HG03066 (cell line): Measurements from ENCODE around the gene FBXW4.
A peak's percentile ranks its signal among the peaks of the same experiment; 100 is the strongest.

Source experiments
- ATAC-seq: cut with Tn5 transposase; IDR thresholded peaks from one replicate; pipeline ENCODE4 v1.9.1; 2021; ENCODE audit warnings: low read depth; ENCODE audit not compliant: unreplicated experiment

Gene FBXW4

DNA sequence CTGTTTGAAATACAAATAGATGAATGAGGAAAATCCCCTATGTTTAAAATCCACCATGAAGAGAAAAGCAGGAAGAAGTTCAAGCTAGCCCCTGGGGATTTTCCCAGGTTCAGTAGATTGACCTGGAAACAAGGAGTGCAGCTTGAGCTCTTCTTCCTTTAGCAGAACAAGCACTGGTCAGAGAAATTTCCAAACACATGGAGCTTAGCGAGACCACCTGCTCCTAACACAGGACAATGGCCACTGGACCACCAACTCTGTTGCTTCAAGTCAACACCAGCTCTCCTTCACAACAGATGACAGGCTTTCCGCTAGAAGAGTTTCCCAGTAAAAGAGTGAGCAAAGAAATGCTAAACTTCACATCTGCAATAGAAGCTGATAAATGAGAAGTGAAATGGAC is 9.4 kb upstream of the FBXW4 start:
- ATAC-seq: no peak

DNA sequence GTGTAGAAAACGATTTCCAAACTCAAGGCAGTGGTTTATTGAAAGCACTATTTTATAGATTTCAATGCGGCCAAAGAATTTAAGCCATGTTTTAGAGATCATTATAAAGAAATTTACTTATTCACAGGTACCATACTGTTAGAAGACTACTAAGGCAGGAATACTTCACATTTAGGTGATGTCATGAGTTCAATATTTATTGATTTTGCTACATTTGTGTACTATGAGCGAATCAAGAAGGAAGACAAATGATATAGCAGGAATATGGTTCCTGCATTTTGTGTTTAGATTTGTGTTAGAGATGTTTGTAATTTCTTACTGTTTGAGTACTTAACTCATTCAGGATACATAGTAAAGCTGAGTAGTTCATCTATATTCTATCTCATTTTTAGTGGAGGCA is 1.7 kb upstream of the FBXW4 start:
- ATAC-seq: no peak

DNA sequence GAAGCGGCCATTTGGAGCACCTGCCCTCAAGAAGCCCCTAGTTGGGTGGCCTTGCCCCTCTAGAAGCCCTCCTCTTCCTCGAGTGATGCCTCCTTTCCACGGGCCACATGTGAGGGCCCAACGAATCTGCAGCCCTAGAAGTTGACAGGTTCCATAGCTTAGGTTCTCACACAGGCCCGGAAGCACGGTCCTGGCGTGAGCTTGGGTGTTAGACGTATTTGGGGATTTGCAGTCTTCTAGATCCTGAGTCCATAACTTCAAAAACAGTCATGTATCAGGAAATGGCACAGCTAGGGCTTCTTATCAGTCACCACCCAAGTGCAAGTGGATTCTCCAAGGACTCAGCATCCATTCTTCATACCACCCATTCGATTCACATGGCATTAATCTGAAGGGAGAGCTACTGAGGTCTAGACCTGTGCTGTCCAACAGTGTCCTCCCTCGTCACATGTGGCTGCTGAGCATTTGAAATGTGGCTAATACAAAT is 477 bp upstream of the FBXW4 start:
- no peak for ATAC-seq

DNA sequence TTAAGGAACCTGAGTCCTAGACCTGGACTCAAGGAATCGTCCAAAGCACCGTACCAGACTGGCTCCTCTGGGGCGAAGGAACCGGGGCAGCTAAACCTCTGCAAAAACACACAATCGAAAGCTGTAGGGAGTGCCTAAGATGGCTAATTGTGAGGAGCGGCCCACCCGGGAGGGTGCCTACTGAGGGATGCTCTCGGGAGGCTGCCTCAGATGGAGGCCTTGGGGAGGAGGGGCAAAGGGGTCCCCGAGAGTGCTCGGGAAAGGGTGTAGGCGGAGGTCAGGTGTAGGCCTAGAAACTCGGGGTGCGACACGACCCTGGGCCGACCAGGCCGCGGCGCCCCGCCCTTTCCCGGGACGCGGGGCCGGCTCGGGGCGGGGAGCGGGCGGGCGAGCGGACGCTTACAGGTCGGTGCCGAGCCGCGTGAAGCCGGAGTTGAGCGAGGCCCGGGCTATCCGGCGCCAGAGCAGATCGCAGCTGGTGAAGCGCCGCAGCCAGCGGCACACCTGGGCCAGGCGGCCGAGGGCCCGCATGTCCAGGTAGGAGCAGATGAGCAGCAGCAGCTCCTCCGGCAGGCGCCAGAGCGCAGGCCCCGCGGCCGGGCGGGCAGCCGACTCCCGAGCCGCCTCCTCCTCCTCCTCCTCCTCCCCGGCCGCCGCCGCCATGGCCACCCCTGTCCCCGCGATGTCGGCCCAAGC is 844 bp downstream of the FBXW4 start:
- ATAC-seq: peak; percentile 62

DNA sequence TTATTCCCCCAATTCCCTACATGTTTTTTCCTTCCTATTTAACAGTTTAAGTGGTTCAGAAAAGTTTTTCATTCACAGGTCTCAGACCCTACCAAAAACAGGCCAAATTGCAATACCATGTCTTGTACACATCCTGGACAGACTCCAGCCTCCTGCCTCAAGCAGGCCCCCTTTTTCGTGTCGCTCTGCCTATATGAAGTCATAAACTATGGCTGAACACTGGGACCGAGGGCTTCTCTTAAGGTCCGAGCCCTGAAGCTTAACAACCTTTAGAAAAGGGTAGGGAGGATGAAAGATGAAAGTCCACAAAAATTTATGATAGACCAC is 1.4 kb downstream of the FBXW4 start:
- ATAC-seq: peak; percentile 19

DNA sequence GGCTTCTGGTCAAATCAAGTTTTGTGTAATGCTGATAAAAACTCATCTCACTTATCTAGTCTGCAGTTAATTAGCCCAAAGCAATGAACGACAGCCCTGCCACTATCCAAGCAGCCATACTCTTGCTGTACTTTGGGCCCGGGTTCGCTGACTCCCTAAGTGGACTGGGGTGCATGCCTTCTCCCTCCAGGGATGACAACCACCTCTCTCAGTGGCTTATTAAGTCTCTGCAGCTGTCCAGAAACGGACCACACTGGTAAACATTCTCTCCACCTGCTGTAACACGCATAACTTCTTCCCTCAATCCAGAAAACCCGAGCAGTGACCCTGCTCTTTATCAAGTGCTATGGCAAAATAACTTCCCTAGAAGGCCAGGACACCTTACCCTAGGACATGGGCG is 3.9 kb downstream of the FBXW4 start:
- ATAC-seq: no peak

DNA sequence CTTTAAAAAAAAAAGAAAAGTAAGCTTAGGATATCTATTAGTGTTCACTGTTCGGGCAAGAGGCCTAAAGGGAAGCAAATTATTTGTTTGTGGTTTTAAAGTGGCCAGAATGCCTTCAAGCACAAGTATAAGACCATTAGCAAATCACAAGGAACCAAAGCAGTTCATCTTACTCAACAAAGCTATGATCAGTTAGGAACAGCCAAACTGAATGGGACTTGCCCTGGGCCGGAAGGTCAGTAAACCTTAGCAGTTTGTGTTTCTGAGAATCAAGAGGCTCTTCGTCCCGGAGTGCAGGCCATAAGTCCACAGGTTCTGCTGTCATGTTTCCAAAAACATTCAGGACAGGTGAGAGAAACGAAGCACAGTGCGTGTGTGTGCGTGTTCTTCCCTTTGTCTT is 4.5 kb downstream of the FBXW4 start:
- ATAC-seq: no peak

DNA sequence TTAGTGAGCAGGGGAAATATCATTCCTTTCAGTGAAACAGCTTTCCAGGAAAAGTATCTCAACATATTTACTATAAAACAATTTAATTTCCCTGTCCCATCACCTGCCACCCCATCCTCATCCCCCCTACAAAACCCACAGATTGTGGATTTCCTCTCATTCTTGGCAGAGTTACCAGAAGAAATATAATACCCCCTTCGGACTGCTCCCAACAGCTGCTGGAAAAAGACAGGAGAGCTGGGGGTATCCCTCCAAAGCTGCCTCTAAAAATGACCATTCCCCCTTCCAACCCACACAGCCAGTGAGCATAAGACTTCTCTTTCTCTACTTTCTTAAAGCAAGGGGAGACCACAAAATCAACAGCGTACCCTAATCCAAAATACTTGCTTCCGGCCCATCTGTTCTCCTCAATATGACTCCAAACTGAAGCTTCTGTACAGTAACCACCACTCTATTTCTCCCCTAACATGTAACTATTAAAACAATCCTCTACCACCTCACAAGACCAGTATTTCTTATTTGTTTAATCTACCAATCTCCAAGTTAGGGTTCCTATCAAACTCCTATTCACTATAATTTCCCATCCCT is 7.8 kb downstream of the FBXW4 start:
- no peak for ATAC-seq

DNA sequence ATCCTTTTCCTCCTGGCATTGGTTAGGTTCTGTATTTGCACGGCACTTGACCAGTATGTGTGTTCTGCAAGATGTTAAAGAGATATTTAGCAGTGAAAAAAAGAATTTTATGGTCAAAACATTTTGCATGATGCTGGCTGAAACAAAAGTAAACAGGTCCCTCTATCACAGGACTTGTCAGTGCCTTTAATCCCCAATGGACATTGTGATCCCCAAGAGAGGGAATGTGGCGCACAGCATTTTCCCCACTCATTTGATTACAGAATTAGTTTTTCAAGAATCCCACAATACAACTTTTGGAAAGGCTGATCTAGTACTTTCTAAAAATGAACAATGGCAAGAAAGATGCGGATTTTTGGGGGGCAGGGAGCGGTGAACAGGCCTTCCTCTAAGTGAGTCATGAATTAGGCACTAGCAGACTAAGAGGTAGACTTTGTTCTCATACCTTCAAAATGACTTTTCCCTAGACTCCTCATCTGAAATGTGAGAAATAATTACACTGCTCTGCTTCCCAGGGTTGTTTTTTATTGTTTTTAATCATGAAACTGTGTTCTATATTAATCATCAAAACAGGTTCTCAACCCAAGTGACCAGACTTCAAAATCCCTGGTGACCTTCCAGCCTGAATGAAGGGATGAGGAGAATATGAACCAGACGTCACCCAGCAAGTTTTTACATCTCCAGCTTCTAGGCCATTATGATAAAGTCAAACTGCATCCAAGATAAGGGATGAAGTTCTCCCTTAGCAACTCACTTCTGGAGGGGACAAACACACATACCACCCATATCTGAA is 8.6 kb downstream of the FBXW4 start:
- no peak for ATAC-seq

DNA sequence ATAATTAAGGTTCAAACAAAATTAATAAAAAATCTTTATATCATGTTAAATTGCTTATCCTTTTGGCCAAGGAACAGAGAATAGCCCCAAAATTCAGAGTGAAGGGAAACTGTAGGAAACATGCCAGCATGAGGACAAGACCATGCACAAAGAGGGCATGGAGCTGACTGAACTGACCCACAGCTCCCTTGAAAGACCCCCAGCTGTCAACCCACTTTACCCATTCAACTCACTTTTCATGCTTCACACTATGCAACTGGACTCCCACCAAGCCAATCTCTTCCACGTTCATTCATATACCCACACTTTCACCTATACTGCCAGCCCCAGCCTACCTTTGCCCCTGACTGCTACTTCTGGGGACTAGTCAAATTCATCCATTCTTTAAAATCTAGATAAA is 10.2 kb downstream of the FBXW4 start:
- ATAC-seq: no peak

DNA sequence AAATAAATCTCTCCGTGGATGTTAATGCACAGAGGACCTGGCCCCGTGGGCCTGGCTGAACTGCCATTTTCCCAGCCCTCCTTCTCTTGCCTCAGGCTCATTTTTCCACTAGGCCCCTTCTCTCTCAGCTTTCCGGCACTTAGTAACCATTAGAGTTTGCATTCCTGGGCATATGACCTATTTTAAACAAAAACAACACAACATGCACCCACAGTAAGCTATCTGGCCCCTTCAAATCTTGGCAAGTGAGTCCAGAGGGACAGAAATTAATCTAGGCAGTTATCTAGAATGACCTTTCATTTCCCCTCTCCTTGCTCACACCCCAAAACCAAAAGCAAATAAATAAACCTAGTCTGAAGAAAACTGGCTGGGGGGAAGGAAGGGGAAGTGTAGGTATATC is 11.7 kb downstream of the FBXW4 start:
- ATAC-seq: no peak

DNA sequence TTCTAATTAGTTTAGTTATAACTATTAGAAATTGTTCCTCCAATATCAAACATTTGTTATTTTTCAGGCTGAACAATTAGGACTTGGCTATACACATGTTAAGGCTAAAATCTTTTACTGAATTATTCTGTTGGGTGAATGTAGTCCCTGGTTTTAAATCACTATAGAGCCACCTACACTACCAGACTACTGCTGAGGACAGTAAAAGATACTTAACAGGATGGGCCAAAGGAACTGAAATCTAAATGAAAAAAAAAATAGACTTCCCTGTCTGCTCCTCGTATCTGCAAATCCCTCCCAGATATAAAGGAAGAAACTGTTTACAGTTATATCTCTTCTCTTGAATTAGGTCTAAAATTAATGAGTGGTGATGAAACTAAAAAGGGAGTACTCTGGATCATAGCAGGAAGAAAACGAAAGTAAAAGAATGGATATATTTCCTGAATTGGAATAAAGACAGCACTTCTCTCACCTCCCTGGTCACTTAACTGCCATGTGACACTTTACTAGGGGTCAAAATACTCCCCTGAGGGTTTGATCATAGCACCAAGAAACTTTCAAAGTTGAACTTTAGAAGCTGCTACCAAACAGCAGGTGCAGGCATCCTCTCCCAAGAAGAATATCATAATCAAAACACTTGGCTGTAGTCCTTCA is 12.7 kb downstream of the FBXW4 start:
- ATAC-seq: no peak

DNA sequence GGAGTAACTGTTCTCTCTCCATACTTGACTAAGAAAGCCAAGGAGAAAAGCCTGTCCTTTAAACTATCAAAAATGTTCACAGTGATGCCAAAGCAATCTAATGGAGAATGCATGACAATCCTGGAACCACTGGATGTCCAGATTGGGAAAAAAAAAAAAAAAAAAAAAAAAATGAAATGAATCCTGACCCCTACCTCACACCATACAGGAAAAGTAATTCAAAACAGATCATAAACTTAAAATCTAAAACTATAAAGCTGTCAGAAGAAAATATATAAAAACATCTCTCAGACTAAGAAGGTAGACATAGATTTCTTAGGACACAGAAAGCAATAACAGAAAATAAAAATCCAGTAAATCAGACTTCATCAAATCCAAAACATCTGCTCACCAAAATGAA is 18.4 kb downstream of the FBXW4 start:
- ATAC-seq: no peak

DNA sequence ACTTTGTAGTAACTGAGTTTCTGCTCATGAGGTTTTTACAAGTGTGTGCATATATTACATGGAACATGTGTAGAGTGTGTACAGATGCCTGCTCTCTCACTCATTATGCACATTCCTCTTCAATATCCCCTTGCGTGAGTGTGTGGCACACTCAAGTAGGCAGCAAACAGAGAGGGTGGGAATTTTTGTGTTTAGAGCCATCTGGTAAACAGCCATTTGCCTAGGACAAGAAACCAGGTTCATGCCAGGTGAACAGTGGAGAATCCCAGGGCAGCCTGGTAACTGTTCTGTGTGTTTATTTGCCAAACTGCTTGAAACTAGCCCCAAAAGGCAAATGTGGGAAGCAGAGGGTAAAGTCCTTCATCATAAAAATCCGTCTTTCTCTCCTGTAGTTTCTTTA is 19.9 kb downstream of the FBXW4 start:
- no peak for ATAC-seq

DNA sequence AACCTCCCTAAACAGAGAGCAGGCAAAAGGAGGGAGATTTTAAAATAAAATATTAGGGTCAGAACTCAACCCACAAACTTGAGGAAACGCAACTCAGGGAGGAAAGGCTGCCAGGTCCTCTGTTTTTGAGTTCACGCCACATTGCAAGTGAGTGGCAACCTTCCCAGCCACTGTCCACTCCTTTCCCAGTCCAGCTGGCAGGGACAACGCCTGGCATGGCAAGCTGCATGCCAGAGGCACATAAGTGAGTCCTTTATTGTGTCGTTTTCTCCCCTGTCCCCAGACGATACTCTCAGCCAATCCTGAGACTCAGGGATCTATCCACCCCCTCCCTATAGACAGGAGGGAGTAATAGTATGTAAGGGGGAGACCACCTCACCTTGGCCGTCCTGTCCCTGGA is 22.4 kb downstream of the FBXW4 start:
- no peak for ATAC-seq

DNA sequence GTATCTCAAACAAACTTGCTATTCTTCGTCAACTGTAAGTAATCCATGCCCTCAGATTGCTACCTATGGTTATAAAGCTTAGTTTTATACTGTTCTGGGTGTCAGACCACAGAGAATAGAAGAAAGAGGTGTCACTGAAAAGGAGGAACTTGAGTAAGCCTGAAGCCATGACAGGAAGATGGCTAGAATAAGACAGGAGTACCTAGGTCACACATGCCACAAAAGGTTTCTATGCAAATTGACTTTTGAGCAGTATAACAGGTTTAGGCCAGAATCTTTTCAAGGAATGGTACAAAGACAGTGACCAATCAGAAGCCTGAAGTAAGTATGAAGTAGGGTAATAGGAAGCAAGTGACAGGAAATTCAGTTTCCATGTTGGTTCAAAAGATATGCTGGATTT is 23.5 kb downstream of the FBXW4 start:
- ATAC-seq: peak; percentile 76

DNA sequence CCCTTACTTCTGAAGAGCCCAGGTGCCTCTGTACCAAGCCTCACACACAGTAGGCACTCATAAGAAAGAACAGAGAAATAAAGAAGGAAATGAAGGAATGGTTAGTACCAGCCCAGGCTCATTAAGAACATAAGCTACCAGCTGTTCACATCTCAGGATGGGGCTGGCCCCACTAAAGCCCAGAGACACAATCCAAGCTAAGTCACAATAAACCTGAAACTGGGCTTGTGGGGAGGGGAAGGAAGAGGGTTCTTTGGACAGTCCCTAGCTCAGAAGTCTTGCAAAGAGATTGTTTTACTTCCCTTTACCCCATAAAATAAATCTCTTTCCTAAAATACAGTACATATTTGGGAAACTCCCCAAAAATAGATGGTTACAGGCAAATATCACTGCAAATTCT is 24.3 kb downstream of the FBXW4 start:
- no peak for ATAC-seq

DNA sequence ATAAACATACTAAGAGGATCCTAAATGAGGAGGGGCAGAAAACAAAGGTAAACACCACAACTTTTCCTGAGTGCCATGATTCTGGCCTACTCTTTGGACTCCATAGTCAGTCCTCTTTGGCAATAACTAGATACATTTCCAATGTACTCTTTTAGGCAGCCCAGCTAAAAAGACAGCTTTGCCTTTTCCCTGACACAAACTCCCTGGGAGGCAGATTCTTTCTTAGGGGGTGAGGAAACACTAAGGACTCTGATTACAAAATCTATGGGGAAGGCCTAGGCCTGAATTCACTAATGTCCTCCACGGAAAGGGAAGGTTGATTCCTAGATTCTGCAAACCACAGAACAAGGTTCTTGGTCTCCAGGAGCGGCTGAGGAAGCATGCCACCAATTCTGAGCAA is 25.8 kb downstream of the FBXW4 start:
- no peak for ATAC-seq

DNA sequence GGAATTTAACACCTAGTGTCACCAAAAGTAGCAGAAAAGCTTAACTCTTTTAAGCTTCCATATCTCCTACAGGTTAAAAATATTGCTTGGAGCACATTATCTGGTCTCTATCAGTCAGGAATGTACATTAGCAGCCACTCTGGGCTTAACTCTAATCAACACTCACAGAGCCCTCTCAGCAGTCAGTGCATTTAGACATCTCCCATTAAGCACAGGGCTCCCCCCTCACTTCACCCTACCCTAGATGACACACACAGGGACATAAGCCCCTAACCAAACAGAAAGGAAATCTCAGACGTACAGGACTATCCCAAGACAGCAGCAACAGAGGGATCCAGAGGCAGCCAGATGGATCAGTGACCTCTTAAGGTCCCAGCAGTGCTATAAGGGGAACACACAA is 26.4 kb downstream of the FBXW4 start:
- no peak for ATAC-seq

DNA sequence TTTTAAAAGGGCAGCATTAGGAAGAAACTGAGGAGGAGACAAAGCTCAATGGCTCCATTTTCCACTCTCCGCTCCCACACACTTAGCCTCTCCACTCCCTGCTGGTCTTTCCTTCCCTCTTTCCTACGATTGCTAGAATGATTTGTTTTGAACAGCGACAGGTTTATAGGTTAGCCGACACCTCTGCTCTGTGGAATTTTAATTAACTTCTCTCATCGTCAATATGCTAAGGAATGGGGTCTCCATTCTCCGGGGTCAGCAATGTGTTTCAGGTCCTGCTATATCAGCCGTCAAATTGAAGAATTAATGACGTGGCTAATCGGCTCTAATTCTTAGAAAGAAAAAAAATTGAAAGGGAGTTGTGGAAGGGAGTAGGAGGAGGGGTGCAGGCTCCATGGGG is 28.9 kb downstream of the FBXW4 start:
- no peak for ATAC-seq

DNA sequence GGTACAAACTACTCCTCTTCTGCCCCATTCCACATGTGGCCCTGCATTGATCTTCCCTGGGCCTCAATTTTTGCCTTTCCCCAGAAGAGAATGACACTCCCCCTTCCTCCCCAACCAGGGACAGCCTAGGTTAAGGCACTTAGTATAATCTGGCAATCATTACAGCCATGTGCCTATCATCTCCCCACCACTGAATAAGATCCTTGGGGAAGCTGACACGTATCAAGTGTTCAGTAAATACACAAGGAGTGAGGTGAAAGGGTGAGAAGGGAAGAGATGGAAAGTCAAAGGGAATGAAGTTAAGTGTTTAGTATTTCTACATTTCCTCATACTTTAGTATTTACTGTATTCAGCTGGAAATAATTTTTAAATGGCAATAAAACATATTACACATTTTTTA is 31.9 kb downstream of the FBXW4 start:
- ATAC-seq: no peak
